Neural crest cell (in vitro differentiated cells): Measurements from ENCODE around the gene CDCA5. TPM values are rescaled to one million over a fixed set of nuclear protein-coding genes. Genes with fewer than 3 reads are reported as not detected.

Experiments used
- DNase-seq: peaks from one replicate; pipeline ENCODE4 v3.0.0; 2021; ENCODE audit warnings: low read depth, mixed read lengths, low spot score
- H3K27ac Mint-ChIP-seq: one replicate; pipeline ENCODE4 v1.8.0; 2021; ENCODE audit warnings: mild to moderate bottlenecking, mixed read lengths; ENCODE audit not compliant: unreplicated experiment
- H3K27me3 Mint-ChIP-seq: 2 replicates; pipeline ENCODE4 v1.8.0; 2021; ENCODE audit warnings: low read depth, mild to moderate bottlenecking, mixed read lengths
- H3K36me3 Mint-ChIP-seq: 2 replicates; pipeline ENCODE4 v1.8.0; 2021; ENCODE audit warnings: low read depth, mild to moderate bottlenecking, mixed read lengths
- H3K4me1 Mint-ChIP-seq: 2 replicates; pipeline ENCODE4 v1.8.0; 2021; ENCODE audit warnings: mixed read lengths
- H3K4me3 Mint-ChIP-seq: one replicate; pipeline ENCODE4 v1.8.0; 2021; ENCODE audit warnings: mild to moderate bottlenecking, mixed read lengths
- H3K9me3 Mint-ChIP-seq: 2 replicates; pipeline ENCODE4 v1.8.0; 2021; ENCODE audit warnings: mixed read lengths
- total RNA-seq: library from RNA; stranded (reverse); gene quantifications from 2 replicates; pipeline ENCODE4 v1.2.1, GENCODE V29; 2021
- TF ChIP-seq, protein P1 (sequence below): fragments of 200-600 bp; sonication (generic); conservative IDR thresholded peaks from 2 replicates; pipeline ENCODE4 v1.5.0; 2021; ENCODE audit warnings: antibody characterized with exemption, mild to moderate bottlenecking

Gene CDCA5
- total RNA-seq, 1 donor from 2014 or later = 84.8 TPM

DNA sequence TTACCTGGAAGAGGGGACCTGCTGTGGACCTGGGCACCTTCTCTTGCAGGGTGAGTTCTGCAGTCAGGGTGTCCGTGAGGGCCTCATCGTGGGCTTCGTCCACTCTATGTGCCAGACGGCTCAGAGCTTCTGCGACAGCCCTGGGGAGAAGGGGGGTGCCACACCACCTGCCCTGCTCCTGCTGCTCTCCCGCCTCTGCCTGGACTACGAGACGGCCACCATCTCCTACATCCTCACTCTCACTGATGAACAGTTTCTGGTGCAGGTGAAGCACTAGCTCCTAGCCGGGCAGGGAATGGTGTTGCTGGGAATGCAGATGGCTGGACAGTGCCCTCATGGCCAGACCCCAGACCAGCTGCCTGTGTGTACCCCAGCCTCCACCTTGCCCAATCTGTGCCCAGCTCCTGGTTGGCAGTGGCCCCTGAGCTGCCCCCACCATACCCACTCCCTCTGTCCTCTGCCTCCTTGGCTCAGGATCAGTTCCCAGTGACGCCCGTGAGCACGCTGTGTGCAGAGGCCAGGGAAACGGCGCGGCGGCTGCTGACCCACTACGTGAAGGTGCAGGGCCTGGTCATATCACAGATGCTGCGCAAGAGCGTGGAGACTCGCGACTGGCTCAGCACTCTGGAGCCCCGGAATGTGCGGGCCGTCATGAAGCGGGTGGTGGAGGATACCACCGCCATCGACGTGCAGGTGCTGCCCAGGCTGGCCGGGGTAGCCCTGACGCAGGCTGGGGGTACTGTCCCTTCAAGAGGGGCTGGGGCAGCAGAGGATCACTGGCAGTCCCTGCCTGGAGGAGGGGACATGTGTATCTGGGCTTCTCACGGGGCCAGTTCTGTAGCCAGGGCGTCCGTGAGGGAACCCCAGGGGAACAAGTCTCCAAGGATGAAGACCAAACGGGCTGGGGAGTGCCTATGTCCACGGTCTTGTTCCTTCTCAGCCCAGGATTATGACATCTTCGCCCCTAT lies 25.7 kb upstream of the CDCA5 start:
- peaks cover 4% of the 10 kb centered on the region for H3K27me3 Mint-ChIP-seq
- H3K4me3 Mint-ChIP-seq = peak overlapping the region; percentile 86
- no peak overlapping the region for H3K27ac Mint-ChIP-seq
- H3K4me1 Mint-ChIP-seq = peaks cover 27% of the 10 kb centered on the region
- H3K9me3 Mint-ChIP-seq = no peaks in the 10 kb centered on the region
- TF ChIP-seq, protein P1, sequence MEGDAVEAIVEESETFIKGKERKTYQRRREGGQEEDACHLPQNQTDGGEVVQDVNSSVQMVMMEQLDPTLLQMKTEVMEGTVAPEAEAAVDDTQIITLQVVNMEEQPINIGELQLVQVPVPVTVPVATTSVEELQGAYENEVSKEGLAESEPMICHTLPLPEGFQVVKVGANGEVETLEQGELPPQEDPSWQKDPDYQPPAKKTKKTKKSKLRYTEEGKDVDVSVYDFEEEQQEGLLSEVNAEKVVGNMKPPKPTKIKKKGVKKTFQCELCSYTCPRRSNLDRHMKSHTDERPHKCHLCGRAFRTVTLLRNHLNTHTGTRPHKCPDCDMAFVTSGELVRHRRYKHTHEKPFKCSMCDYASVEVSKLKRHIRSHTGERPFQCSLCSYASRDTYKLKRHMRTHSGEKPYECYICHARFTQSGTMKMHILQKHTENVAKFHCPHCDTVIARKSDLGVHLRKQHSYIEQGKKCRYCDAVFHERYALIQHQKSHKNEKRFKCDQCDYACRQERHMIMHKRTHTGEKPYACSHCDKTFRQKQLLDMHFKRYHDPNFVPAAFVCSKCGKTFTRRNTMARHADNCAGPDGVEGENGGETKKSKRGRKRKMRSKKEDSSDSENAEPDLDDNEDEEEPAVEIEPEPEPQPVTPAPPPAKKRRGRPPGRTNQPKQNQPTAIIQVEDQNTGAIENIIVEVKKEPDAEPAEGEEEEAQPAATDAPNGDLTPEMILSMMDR = no peak
- H3K36me3 Mint-ChIP-seq = peaks cover 3% of the 10 kb centered on the region
- DNase-seq = no peak

DNA sequence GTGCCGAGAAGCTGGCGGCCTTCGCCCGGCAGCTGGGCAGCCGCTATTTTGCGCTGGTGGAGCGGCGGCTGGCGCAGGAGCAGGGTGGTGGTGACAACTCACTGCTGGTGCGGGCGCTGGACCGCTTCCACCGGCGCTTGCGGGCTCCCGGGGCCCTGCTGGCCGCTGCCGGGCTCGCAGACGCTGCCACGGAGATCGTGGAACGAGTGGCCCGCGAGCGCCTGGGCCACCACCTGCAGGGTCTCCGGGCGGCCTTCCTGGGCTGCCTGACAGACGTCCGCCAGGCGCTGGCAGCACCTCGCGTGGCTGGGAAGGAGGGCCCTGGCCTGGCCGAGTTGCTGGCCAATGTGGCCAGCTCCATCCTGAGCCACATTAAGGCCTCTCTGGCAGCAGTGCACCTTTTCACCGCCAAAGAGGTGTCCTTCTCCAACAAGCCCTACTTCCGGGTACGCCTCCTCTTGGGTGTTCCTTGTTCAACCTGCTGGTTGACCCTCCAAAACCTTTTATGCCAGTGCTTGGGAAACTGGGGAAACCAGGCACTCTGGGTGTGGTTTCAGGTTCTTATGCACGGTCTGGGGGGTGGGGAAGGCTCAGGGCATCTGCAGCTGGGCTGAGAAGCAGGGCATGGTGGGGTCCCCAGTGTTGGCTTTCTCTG lies 24.8 kb upstream of the CDCA5 start:
- H3K4me1 Mint-ChIP-seq = peaks cover 21% of the 10 kb centered on the region
- no peak for DNase-seq
- TF ChIP-seq, protein P1 = no peak

DNA sequence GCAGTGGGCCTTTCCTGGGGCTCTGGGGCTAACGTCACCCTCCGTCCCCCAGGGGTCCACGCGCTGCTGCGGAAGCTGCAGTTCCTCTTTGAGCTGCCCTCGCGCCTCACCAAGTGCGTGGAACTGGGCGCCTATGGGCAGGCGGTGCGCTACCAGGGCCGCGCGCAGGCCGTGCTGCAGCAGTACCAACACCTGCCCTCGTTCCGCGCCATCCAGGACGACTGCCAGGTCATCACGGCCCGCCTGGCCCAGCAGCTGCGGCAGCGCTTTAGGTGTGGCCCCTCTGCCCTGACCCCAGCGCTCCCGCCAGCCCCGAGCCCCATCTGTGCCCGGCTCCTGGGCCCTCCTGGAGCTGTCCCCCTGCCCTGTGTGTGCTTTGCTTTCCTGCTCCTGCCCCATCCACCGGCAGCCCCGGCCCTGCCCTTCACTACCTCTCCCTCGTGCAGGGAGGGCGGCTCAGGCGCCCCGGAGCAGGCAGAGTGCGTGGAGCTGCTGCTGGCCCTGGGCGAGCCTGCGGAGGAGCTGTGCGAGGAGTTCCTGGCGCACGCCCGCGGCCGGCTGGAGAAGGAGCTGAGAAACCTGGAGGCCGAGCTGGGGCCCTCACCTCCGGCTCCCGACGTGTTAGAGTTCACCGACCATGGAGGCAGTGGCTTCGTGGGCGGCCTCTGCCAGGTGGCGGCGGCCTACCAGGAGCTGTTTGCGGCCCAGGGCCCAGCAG lies 24.1 kb upstream of the CDCA5 start:
- no peak for DNase-seq

More for the DNA sequence above, 24.8 kb upstream of the CDCA5 start:
- Mint-ChIP-seq H3K4me3 (no peak overlapping the region), H3K27me3 (peaks cover 4% of the 10 kb centered on the region), H3K9me3 (no peaks in the 10 kb centered on the region), H3K27ac (no peak overlapping the region), H3K36me3 (peaks cover 3% of the 10 kb centered on the region)

DNA sequence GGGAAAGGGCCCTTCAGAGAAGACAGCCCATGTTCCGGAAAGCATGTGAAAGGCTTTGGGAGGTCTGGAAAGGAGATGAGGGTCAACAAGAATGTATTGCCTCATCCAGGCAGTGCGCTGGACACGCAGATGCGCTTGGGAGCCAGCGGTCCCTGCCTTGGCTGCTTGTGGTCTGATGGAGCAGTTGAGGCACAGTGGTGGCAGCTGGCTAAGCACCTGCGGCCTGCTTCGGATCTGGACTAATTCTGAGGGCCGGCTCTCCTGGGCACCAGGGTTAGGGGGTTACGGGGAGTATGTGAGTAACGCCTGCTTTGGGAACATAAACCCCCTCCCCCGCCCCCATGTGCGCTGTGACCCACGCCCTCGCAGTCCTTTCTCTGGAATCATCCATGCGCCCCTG lies 23.2 kb upstream of the CDCA5 start:
- peaks cover 3% of the 10 kb centered on the region for H3K36me3 Mint-ChIP-seq

More for the DNA sequence above, 24.1 kb upstream of the CDCA5 start:
- Mint-ChIP-seq H3K36me3 (peaks cover 3% of the 10 kb centered on the region), H3K9me3 (no peaks in the 10 kb centered on the region), H3K4me3 (no peak overlapping the region), H3K27ac (no peak overlapping the region), H3K27me3 (peaks cover 4% of the 10 kb centered on the region), H3K4me1 (peaks cover 14% of the 10 kb centered on the region)
- TF ChIP-seq, protein P1 = no peak

DNA sequence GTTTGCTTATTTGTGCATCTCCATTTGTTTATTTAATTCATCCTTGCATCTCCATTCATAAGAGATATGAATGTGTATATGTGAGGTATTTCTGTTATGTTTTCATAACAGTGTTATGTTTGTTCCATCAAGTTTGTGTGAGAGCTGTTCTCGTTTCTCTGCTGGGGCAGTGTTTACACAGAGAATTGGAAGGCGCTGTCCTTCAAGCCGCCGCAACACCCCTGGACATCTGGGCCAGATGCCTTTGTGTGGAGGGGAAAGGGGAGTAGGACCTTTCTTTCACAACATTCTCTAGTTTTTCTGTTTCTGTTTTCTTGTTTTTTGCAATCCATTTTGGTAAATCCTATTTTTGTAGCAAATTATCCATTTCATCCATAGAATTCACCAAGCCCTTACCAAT lies 20.8 kb upstream of the CDCA5 start:
- no peaks in the 10 kb centered on the region for H3K9me3 Mint-ChIP-seq
- peaks cover 3% of the 10 kb centered on the region for H3K36me3 Mint-ChIP-seq
- no peaks in the 10 kb centered on the region for H3K27me3 Mint-ChIP-seq
- H3K4me3 Mint-ChIP-seq = no peak overlapping the region
- TF ChIP-seq, protein P1 = no peak
- H3K27ac Mint-ChIP-seq = peak overlapping the region; percentile 82
- no peaks in the 10 kb centered on the region for H3K4me1 Mint-ChIP-seq
- no peak for DNase-seq

More for the DNA sequence above, 23.2 kb upstream of the CDCA5 start:
- TF ChIP-seq, protein P1 = no peak
- no peak for DNase-seq
- peaks cover 4% of the 10 kb centered on the region for H3K27me3 Mint-ChIP-seq
- no peak overlapping the region for H3K27ac Mint-ChIP-seq
- no peaks in the 10 kb centered on the region for H3K9me3 Mint-ChIP-seq
- peaks cover 14% of the 10 kb centered on the region for H3K4me1 Mint-ChIP-seq
- H3K4me3 Mint-ChIP-seq = peak overlapping the region; percentile 45
